Endothelial cell of umbilical vein (primary cell): ENCODE data around the gene R3HDM2. TPM values are rescaled to one million over a fixed set of nuclear protein-coding genes. Genes with fewer than 3 reads are reported as not detected.

Source experiments
- BruUV-seq: library from RNA; stranded (reverse); fragments of 400-500 nt; replicated peaks from 2 replicates; lab custom pipeline; 2021; lab: Mats Ljungman, UMichigan
- CTCF ChIA-PET: fragments of 300-600, 350-600 bp; sonication (Branson Sonifier 250); formaldehyde crosslinking; loops from one replicate; lab custom pipeline; 2021; ENCODE audit warnings: antibody characterized with exemption, inconsistent platforms; lab: Charles Lee
- POLR2A ChIA-PET: fragments of 300-600, 350-600 bp; sonication (Branson Sonifier 250); formaldehyde crosslinking; loops from one replicate; lab custom pipeline; 2021; ENCODE audit warnings: antibody characterized with exemption, inconsistent platforms; lab: Charles Lee
- DNase-seq: peaks from one replicate; pipeline ENCODE4 v3.0.0-alpha.2; 2011; ENCODE audit warnings: low read depth, low spot score
- FAIRE-seq: peaks from 2 replicates; lab custom pipeline; 2011; peaks lifted over from hg19 to GRCh38; lab: Jason Lieb, UNC
- H2AFZ ChIP-seq: 2 replicates; pipeline ENCODE4 v1.6.0; 2012; ENCODE audit warnings: low read depth, low read length, control low read depth, inconsistent platforms
- H3K27ac ChIP-seq: 2 replicates; pipeline ENCODE4 v1.5.1; 2011; ENCODE audit warnings: low read depth, mild to moderate bottlenecking, control low read depth, low read length, moderate library complexity; ENCODE audit not compliant: insufficient read depth
- H3K27me3 ChIP-seq, 2 experiments: 2 replicates each; pipeline versions ENCODE4 v1.6.0 to v1.6.1; 2011; ENCODE audit warnings: low read length in 2 of 2, mixed read lengths in 1 of 2; ENCODE audit not compliant: control insufficient read depth in 2 of 2, insufficient read depth in 2 of 2
- H3K36me3 ChIP-seq, 2 experiments: 2 replicates in 1 of 2; 3 replicates in 1 of 2; pipeline ENCODE4 v1.5.1; 2011; ENCODE audit warnings: low read length in 2 of 2, mild to moderate bottlenecking in 1 of 2, moderate library complexity in 1 of 2; ENCODE audit not compliant: control insufficient read depth in 2 of 2, insufficient read depth in 2 of 2; ENCODE audit errors: extremely low read depth in 1 of 2
- H3K4me1 ChIP-seq: 3 replicates; pipeline ENCODE4 v1.5.1; 2011; ENCODE audit warnings: mild to moderate bottlenecking, low read length; ENCODE audit not compliant: control insufficient read depth, insufficient read depth; ENCODE audit errors: extremely low read depth
- H3K4me2 ChIP-seq: 2 replicates; pipeline ENCODE4 v1.6.1; 2011; ENCODE audit warnings: low read length, control low read depth, mixed read lengths; ENCODE audit not compliant: insufficient read depth
- H3K4me3 ChIP-seq, 3 experiments: fragments of 200-600 bp in 1 of 3; sonication (generic), shearing (Covaris generic) in 1 of 3; replicated peaks in 1 of 3; 2 replicates each; pipeline ENCODE4 v1.5.1; 2011 to 2016; ENCODE audit warnings: control low read depth in 3 of 3, low read length in 3 of 3, mild to moderate bottlenecking in 2 of 3, inconsistent platforms in 1 of 3, low read depth in 1 of 3, moderate library complexity in 1 of 3; ENCODE audit not compliant: insufficient read depth in 1 of 3
- H3K79me2 ChIP-seq: 2 replicates; pipeline ENCODE4 v1.6.0; 2012; ENCODE audit warnings: low read length, inconsistent platforms; ENCODE audit not compliant: control insufficient read depth, insufficient read depth
- H3K9ac ChIP-seq: replicated peaks from 2 replicates; pipeline ENCODE3; 2011; ENCODE audit warnings: low read length, control low read depth; ENCODE audit not compliant: insufficient read depth; ENCODE audit errors: extremely low read depth
- H3K9me1 ChIP-seq: replicated peaks from 3 replicates; pipeline ENCODE4 v1.6.0; 2011; ENCODE audit warnings: mild to moderate bottlenecking, low read length; ENCODE audit not compliant: control insufficient read depth, insufficient read depth; ENCODE audit errors: extremely low read depth
- H3K9me3 ChIP-seq: replicated peaks from 2 replicates; pipeline ENCODE4 v1.5.1; 2012; ENCODE audit warnings: low read length, inconsistent platforms; ENCODE audit not compliant: control insufficient read depth, insufficient read depth
- H4K20me1 ChIP-seq: replicated peaks from 2 replicates; pipeline ENCODE3; 2011; ENCODE audit warnings: mild to moderate bottlenecking, low read length; ENCODE audit not compliant: control insufficient read depth, insufficient read depth; ENCODE audit errors: extremely low read depth
- CTCF ChIP-seq, 2 donors: IDR thresholded peaks; 1 replicate in 1 of 2; 2 replicates in 1 of 2; pipeline ENCODE4 v1.5.1; 2011; ENCODE audit warnings: low read length in 2 of 2, mild to moderate bottlenecking in 2 of 2, moderate library complexity in 2 of 2, control low read depth in 1 of 2, inconsistent platforms in 1 of 2, low read depth in 1 of 2; ENCODE audit not compliant: insufficient read depth in 1 of 2; ENCODE audit errors: extremely low read depth in 1 of 2
- EZH2 ChIP-seq: IDR thresholded peaks from 2 replicates; pipeline ENCODE4 v1.6.1; 2012; ENCODE audit warnings: borderline replicate concordance, low read depth, mild to moderate bottlenecking, moderate library complexity, low read length, inconsistent platforms; ENCODE audit not compliant: severe bottlenecking
- FOS ChIP-seq: IDR thresholded peaks from 2 replicates; pipeline ENCODE4 v1.6.1; 2011; ENCODE audit warnings: mild to moderate bottlenecking, low read length, moderate library complexity, borderline replicate concordance; ENCODE audit not compliant: insufficient read depth
- GATA2 ChIP-seq: IDR thresholded peaks from 2 replicates; pipeline ENCODE4 v1.7.0; 2011; ENCODE audit warnings: low read depth, mild to moderate bottlenecking, moderate library complexity, mixed read lengths, low read length; ENCODE audit not compliant: insufficient read length, insufficient read depth
- JUN ChIP-seq: IDR thresholded peaks from 2 replicates; pipeline ENCODE4 v1.6.1; 2011; ENCODE audit warnings: borderline replicate concordance, low read depth; ENCODE audit not compliant: insufficient read length, insufficient read depth
- MAX ChIP-seq: IDR thresholded peaks from 2 replicates; pipeline ENCODE4 v1.6.1; 2011; ENCODE audit not compliant: insufficient read depth, insufficient read length
- MYC ChIP-seq: IDR thresholded peaks from one replicate; pipeline ENCODE4 v1.6.1; 2011; ENCODE audit warnings: mild to moderate bottlenecking, low read depth, low read length
- POLR2A ChIP-seq: IDR thresholded peaks from 2 replicates; pipeline ENCODE4 v1.6.1; 2012; ENCODE audit warnings: low read depth, mild to moderate bottlenecking, control low read depth, low read length
- POLR2AphosphoS5 ChIP-seq: IDR thresholded peaks from 2 replicates; pipeline ENCODE4 v1.6.1; 2012; ENCODE audit warnings: low read depth, mild to moderate bottlenecking, control low read depth, low read length, moderate library complexity; ENCODE audit not compliant: insufficient read depth
- dilution Hi-C: fragments of 300-500 bp; cut with MboI; formaldehyde crosslinking; loops from one replicate; pipeline ENCODE4 v1.15.0; 2019; ENCODE audit warnings: low sequenced_read_pairs; ENCODE audit not compliant: extremely low pct_ligation_motif_present
- intact Hi-C: fragments of 100-400 bp; cut with micrococcal nuclease; formaldehyde crosslinking; loops from one replicate; pipeline ENCODE4 v1.10.0; 2022
- polyA plus RNA-seq, 4 experiments: library from polyadenylated mRNA; depleted of rRNA in 3 of 4; stranded (reverse) in 3 of 4; unstranded in 1 of 4; fragments of >200 nt; gene quantifications; 2 replicates each; pipeline versions ENCODE4 v1.2.1 to v1.2.3, GENCODE V29; 2011 to 2012; ENCODE audit warnings: missing spikeins in 1 of 4
- total RNA-seq: library from RNA; stranded (reverse); gene quantifications from 2 replicates; pipeline ENCODE4 v1.2.3, GENCODE V29; 2021

The R3HDM2 gene
- total and polyA plus RNA-seq, 2 donors (not counting 3 experiments of a cell fraction or from before 2014, with no cell fraction given) = 26.1 to 31.3 TPM

- Histone ChIP-seq H3K27me3 (peaks cover 48 to 54% of the 10 kb centered on the region in 2 experiments), H3K9ac (no peak overlapping the region), H3K4me3 (no peak overlapping the region), H2AFZ (no peak overlapping the region), H3K4me1 (peaks cover 2% of the 10 kb centered on the region), H3K9me3 (no peaks in the 10 kb centered on the region), H4K20me1 (no peaks in the 10 kb centered on the region), H3K27ac (no peak overlapping the region), H3K36me3 (no peaks in the 10 kb centered on the region), H3K4me2 (no peak overlapping the region), H3K9me1 (no peaks in the 10 kb centered on the region), H3K79me2 (no peaks in the 10 kb centered on the region)
- FAIRE-seq = peak; percentile 86
- ChIA-PET CTCF (interaction anchor here (1.2 to 4.7 kb wide), 12 partner anchors 11 to 86 kb away, joined by 3 to 214 read pairs (median 8); partner anchors contain the start of genes LRP1, SHMT2 and STAC3), POLR2A (no interaction called here)
- intact Hi-C loops (loop anchor here (1.0 kb wide), 1 partner anchor 25 kb away; no protein-coding TSS in a partner anchor), dilution Hi-C loops (no loop called here)
- BruUV-seq = no TSS peak
- no peak for TF ChIP-seq POLR2A
- TF ChIP-seq CTCF (IDR thresholded peaks at IDR 0.05; ENCODE audit: extremely low read depth in 1 of 2, insufficient read depth in 1 of 2, low read depth in 1 of 2, low read length in 2 of 2) = peak; percentile 65 to 88
- DNase-seq = peak; percentile 49
Measured at GRCh38 chr12:57214398-57214781, 216.5 kb downstream of the R3HDM2 start.

GRCh38 chr12:57213763-57214397, 217.0 kb downstream of the R3HDM2 start:
- Histone ChIP-seq H3K9me1 (no peaks in the 10 kb centered on the region), H2AFZ (peak overlapping the region; percentile 12), H3K79me2 (no peaks in the 10 kb centered on the region), H3K27me3 (peaks cover 43 to 49% of the 10 kb centered on the region in 2 experiments), H4K20me1 (no peaks in the 10 kb centered on the region), H3K4me2 (no peak overlapping the region), H3K9me3 (no peaks in the 10 kb centered on the region), H3K4me1 (peaks cover 2% of the 10 kb centered on the region), H3K9ac (no peak overlapping the region), H3K27ac (no peak overlapping the region), H3K4me3 (no peak overlapping the region), H3K36me3 (no peaks in the 10 kb centered on the region)
- POLR2A ChIA-PET = interaction anchor here (0.6 to 1.0 kb wide), 3 partner anchors 16 to 68 kb away, joined by 3 to 11 read pairs (median 4); partner anchors contain the start of gene SHMT2
- CTCF ChIA-PET = interaction anchor here (0.6 to 4.7 kb wide), 26 partner anchors 8 to 660 kb away, joined by 3 to 214 read pairs (median 4); partner anchors contain the start of genes LRP1, SHMT2 and STAC3
- intact Hi-C loops = loop anchor here (1.0 kb wide), 3 partner anchors 25 to 239 kb away; no protein-coding TSS in a partner anchor
- DNase-seq (no peak), FAIRE-seq (no peak)
- BruUV-seq = no TSS peak
- TF ChIP-seq MYC (no peak), JUN (no peak), POLR2AphosphoS5 (no peak), EZH2 (no peak), POLR2A (no peak), CTCF (IDR thresholded peaks at IDR 0.05; ENCODE audit: extremely low read depth in 1 of 2, insufficient read depth in 1 of 2, low read depth in 1 of 2, low read length in 2 of 2) (no peak), FOS (no peak), MAX (no peak), GATA2 (no peak)
- dilution Hi-C loops = no loop called here
